Cerebellar nuclear complex (tissue), 1 donor: ENCODE measurements around the gene NR0B1.

Source experiments
- DNase-seq, 2 experiments: peaks; one replicate each; lab custom pipeline; 2025; lab: John Stamatoyannopoulos, UW

Gene NR0B1

DNA sequence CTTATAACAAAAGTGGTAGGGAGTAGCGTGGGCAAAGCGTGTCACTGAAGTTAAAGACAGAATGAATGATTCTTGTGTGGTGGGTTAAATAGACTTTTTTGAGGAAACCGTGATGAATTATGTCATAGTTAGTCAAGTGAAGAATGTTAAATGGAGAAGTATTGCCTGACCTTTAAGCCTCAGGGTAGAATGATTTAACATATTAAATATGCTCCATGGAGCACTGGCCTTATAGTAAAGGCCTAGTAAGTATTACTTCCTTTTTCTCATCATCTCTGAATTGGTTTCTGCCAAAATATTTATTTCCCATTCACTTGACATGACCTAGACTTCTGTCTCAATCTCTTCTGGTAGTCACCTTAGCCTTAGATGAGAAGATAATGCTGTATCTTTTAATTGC, 38.6 kb downstream of the NR0B1 start:
- no peak for DNase-seq

DNA sequence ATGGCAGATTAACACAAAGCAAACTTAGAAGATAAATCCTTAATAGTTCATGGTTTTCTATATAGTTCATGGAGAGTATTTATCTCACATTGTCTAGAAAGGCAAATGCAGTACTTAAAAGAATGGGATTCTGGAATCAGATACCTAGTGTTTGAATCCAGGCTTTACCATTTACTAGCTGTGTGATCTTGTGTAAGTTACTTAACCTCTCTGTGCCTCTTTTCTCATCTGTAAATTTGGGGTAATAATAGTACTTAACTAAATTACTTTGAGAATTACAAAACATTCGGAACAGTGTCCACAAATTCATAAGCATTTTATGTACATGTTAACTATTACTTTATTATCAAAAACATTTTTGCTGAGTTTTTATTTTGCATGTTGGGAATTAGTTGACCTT, 46.4 kb downstream of the NR0B1 start:
- no peak for DNase-seq

DNA sequence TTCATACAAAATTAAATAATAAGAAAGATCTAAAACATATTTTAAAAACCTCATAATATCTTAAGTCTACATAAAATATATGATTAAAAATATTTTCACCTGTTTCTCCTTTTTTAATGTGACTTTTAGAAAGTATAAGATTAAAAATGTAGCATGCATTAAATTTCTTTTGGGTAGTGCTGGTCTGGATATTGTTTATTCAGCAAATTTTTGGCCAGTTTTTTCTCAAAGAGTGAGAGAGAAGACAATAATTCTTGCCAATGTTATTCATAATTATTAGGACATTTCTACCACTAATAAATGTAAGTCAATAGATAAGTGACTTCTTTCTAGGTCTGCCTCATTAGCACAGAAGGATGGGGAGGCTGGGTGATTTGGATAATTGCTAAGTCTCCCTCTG, 48.2 kb downstream of the NR0B1 start:
- DNase-seq = no peak

DNA sequence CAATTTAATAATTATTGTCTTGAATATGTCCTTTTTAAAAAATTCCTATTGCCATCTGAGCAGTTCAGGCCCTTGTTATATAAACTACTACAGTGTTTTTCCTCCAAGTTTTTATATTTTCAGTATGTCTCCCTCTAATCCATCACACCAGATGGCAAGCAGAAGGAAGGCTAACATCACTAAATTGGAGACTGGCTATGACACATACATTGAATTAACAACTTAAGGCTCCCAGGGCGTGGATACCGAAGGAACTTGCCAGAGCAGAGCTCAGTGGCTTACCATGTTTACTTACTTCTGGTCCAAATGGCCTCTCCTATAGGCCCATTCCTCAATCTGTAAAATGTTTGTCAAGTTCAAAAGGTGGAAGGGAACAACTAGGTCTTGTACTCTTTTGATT, 49.3 kb downstream of the NR0B1 start:
- no peak for DNase-seq
